ENCODE results near the gene CHRNA1. TPM values are rescaled to one million over a fixed set of nuclear protein-coding genes. Genes with fewer than 3 reads are reported as not detected.

The CHRNA1 gene
- total and polyA plus RNA-seq, 2 of the 13 experiments (the other 11 are each of a cell fraction or from before 2014, with no cell fraction given) = not detected

- Histone ChIP-seq H3K4me3 (replicated peaks in 1 of 3; ENCODE audit: insufficient read depth in 1 of 3, low read depth in 2 of 3, low read length in 3 of 3) (no peak overlapping the region), H4K20me1 (ENCODE audit: insufficient read depth, low read length) (no peaks in the 10 kb centered on the region), H3K4me2 (ENCODE audit: low read depth, low read length) (no peak overlapping the region), H3K79me2 (ENCODE audit: insufficient read depth, low read length) (no peaks in the 10 kb centered on the region), H3K4me1 (ENCODE audit: insufficient read depth, low read length) (no peaks in the 10 kb centered on the region; the same call in 1 of the 2 replicates), H3K9me3 (ENCODE audit: low read length) (no peaks in the 10 kb centered on the region), H3K36me3 (replicated peaks in 1 of 2; ENCODE audit: control insufficient read depth in 1 of 2, insufficient read depth in 2 of 2, low read length in 2 of 2) (no peaks in the 10 kb centered on the region), H3K27ac (ENCODE audit: extremely low read length, insufficient read depth, low read length) (no peak overlapping the region), H3K27me3 (ENCODE audit: control insufficient read depth in 1 of 2, insufficient read depth in 2 of 2, low read length in 2 of 2) (peaks cover 6 to 57% of the 10 kb centered on the region in 2 experiments; a peak in 4 of 5 replicates), H2AFZ (ENCODE audit: low read length) (no peak overlapping the region), H3K9ac (ENCODE audit: insufficient read depth, low read depth, low read length) (no peak overlapping the region)
- no TSS peak for BruUV-seq (replicated peaks)
- ATAC-seq = no peak
- 0% methylated on average over 5 of the region's 7 CpGs for WGBS (ENCODE audit: low lambda C conversion rate)
- ChIA-PET POLR2A (no interaction called here), CTCF (ENCODE audit: low intra/inter-chr PET ratio, low total read pairs) (no interaction called here)
- no peak for FAIRE-seq
- no peak for DNase-seq (ENCODE audit: low spot score)
- intact Hi-C loops (cut with micrococcal nuclease; ENCODE audit: unreplicated experiment) = no loop called here
- in situ Hi-C loops (cut with HindIII; ENCODE audit: extremely low pct_ligation_motif_present, low pct_unique_long_range_greater_than_20kb) = no loop called here
- no peak for TF ChIP-seq KDM4B (CRISPR knock-in tag; IDR thresholded peaks at IDR 0.05)
- no peak for TF ChIP-seq HINFP (CRISPR knock-in tag; IDR thresholded peaks at IDR 0.05; ENCODE audit: low read depth)
- no peak for TF ChIP-seq ZNF607 (CRISPR knock-in tag; IDR thresholded peaks at IDR 0.05; ENCODE audit: borderline replicate concordance)
- no peak for TF ChIP-seq ZNF143 (CRISPR knock-in tag; IDR thresholded peaks at IDR 0.05)
- no peak for TF ChIP-seq MAFF (IDR thresholded peaks at IDR 0.05; ENCODE audit: low read depth, low read length)
- no peak for TF ChIP-seq ZNF280D (CRISPR knock-in tag; IDR thresholded peaks at IDR 0.05)
- TF ChIP-seq RNF2 (conservative IDR thresholded peaks at IDR 0.05; ENCODE audit: low read depth) = no peak
- TF ChIP-seq RFXANK (CRISPR knock-in tag; IDR thresholded peaks at IDR 0.05) = no peak
- TF ChIP-seq PAX8 (CRISPR knock-in tag; IDR thresholded peaks at IDR 0.05; ENCODE audit: borderline replicate concordance) = no peak
- TF ChIP-seq ETS1 (CRISPR knock-in tag; IDR thresholded peaks at IDR 0.05) = no peak
These were observed 16.6 kb upstream of the CHRNA1 start for GRCh38 chr2:174780856-174781255.
